ENCODE measurements around the gene TNFRSF17. TPM values are rescaled to one million over a fixed set of nuclear protein-coding genes. Genes with fewer than 3 reads are reported as not detected.

The TNFRSF17 gene
- total RNA-seq, 4 donors from 2014 or later = 0.73 TPM; not detected in 3

Small RNA genes lying within 50 kb of the gene (small RNA-seq; reads per million reads assigned to genes)
- gene AC007216.5 = not detected
- not detected for gene UBL5P4

Other genes starting within 250 kb of the TNFRSF17 start
- 10 to 100 TPM in 3 of 4 donors, 1 to 10 TPM in 1; 6.1 to 52.0 (median 40.0) TPM for gene TXNDC11, start 222.4 kb upstream of the TNFRSF17 start, total RNA-seq
- 10 to 100 TPM; 40.9 to 91.2 (median 67.5) TPM for gene ZC3H7A, start 168.0 kb upstream of the TNFRSF17 start, total RNA-seq
- 100 to 1,000 TPM in 3 of 4 donors, 10 to 100 TPM in 1; 97.9 to 484 (median 164) TPM for gene RSL1D1, start 113.7 kb upstream of the TNFRSF17 start, total RNA-seq
- 10 to 100 TPM; 33.2 to 73.7 (median 64.7) TPM for gene GSPT1, start 49.3 kb upstream of the TNFRSF17 start, total RNA-seq
- gene NPIPB2, start 23.2 kb upstream of the TNFRSF17 start, total RNA-seq = 10 to 100 TPM in 1 of 4 donors, 1 to 10 TPM in 3; 1.8 to 24.6 (median 3.4) TPM
- 10 to 100 TPM; 11.0 to 64.5 (median 24.9) TPM for gene SNX29, start 11.5 kb downstream of the TNFRSF17 start, total RNA-seq